OCI-LY1 (cell line): Measurements from ENCODE around the gene EYS.

Experiments used
- H2AFZ ChIP-seq: fragments of 200-600 bp; sonication (generic), shearing (Covaris generic); 2 replicates; pipeline ENCODE4 v1.6.0; 2014; ENCODE audit warnings: antibody characterized with exemption, mild to moderate bottlenecking, low read length
- H3F3A ChIP-seq: fragments of 200-600 bp; sonication (generic), shearing (Covaris generic); 2 replicates; pipeline ENCODE4 v1.6.0; 2014; ENCODE audit warnings: mild to moderate bottlenecking, antibody characterized with exemption, low read length, moderate library complexity; ENCODE audit not compliant: insufficient read depth
- H3K27ac ChIP-seq: fragments of 200-600 bp; sonication (generic); 2 replicates; pipeline ENCODE4 v1.5.1; 2014; ENCODE audit warnings: low read length, mixed run types, mild to moderate bottlenecking, low read depth; ENCODE audit not compliant: poor library complexity, severe bottlenecking
- H3K27me3 ChIP-seq: fragments of 200-600 bp; sonication (generic); 2 replicates; pipeline ENCODE4 v1.6.0; 2014; ENCODE audit warnings: antibody characterized with exemption, mild to moderate bottlenecking, low read length, moderate library complexity; ENCODE audit not compliant: insufficient read depth
- H3K36me3 ChIP-seq: fragments of 200-600 bp; sonication (generic); 2 replicates; pipeline ENCODE4 v1.6.1; 2014; ENCODE audit warnings: mild to moderate bottlenecking, antibody characterized with exemption, low read length, moderate library complexity, mixed read lengths; ENCODE audit not compliant: insufficient read depth
- H3K4me1 ChIP-seq: fragments of 200-600 bp; sonication (generic); 2 replicates; pipeline ENCODE4 v1.5.1; 2014; ENCODE audit warnings: mild to moderate bottlenecking, low read length, moderate library complexity; ENCODE audit not compliant: insufficient read depth, severe bottlenecking
- H3K4me2 ChIP-seq: fragments of 200-600 bp; sonication (generic), shearing (Covaris generic); 2 replicates; pipeline ENCODE4 v1.6.1; 2014; ENCODE audit warnings: low read length
- H3K4me3 ChIP-seq: fragments of 200-600 bp; sonication (generic); 2 replicates; pipeline ENCODE4 v1.5.1; 2014; ENCODE audit warnings: low read length, low read depth, mild to moderate bottlenecking, mixed read lengths; ENCODE audit not compliant: poor library complexity, severe bottlenecking
- H3K79me2 ChIP-seq: fragments of 200-600 bp; shearing (Covaris generic); 2 replicates; pipeline ENCODE4 v1.6.1; 2016; ENCODE audit warnings: mixed run types, low read length, mixed read lengths; ENCODE audit not compliant: insufficient read depth
- H3K9ac ChIP-seq: fragments of 200-600 bp; sonication (generic), shearing (Covaris generic); 2 replicates; pipeline ENCODE4 v1.6.1; 2014; ENCODE audit warnings: mild to moderate bottlenecking, low read length, mixed read lengths
- H3K9me2 ChIP-seq: fragments of 200-600 bp; sonication (generic), shearing (Covaris generic); 2 replicates; pipeline ENCODE4 v1.6.1; 2014; ENCODE audit warnings: low read depth, mild to moderate bottlenecking, low read length, mixed read lengths
- H3K9me3 ChIP-seq: fragments of 200-600 bp; shearing (Covaris generic); 2 replicates; pipeline ENCODE4 v1.6.1; 2014; ENCODE audit warnings: low read length, mixed read lengths
- H4K20me1 ChIP-seq: fragments of 200-600 bp; sonication (generic), shearing (Covaris generic); 2 replicates; pipeline ENCODE4 v1.6.0; 2016; ENCODE audit warnings: mild to moderate bottlenecking, low read length; ENCODE audit not compliant: insufficient read depth
- CTCF ChIP-seq: fragments of 200-600 bp; sonication (generic), shearing (Covaris generic); IDR thresholded peaks from 2 replicates; pipeline ENCODE4 v1.5.1; 2017; ENCODE audit warnings: mild to moderate bottlenecking, antibody characterized with exemption, low read length, moderate library complexity, mixed read lengths
- EZH2 ChIP-seq: fragments of 200-600 bp; sonication (generic), shearing (Covaris generic); IDR thresholded peaks from 2 replicates; pipeline ENCODE4 v1.8.0; 2017; ENCODE audit warnings: borderline replicate concordance, mixed run types, mild to moderate bottlenecking, antibody characterized with exemption, low read length, moderate library complexity, mixed read lengths

Gene EYS

GRCh38 chr6:65450451-65450850 lies 256.6 kb downstream of the EYS start:
- Histone ChIP-seq H2AFZ (no peak overlapping the region), H3K27ac (no peak overlapping the region), H3K9me3 (no peaks in the 10 kb centered on the region), H3K9ac (no peak overlapping the region), H3F3A (no peaks in the 10 kb centered on the region), H3K27me3 (no peaks in the 10 kb centered on the region), H3K9me2 (no peaks in the 10 kb centered on the region), H3K4me2 (no peak overlapping the region), H3K4me3 (no peak overlapping the region), H3K36me3 (no peaks in the 10 kb centered on the region), H3K79me2 (no peaks in the 10 kb centered on the region), H3K4me1 (no peaks in the 10 kb centered on the region), H4K20me1 (no peaks in the 10 kb centered on the region)
- no peak for TF ChIP-seq CTCF
- no peak for TF ChIP-seq EZH2

DNA sequence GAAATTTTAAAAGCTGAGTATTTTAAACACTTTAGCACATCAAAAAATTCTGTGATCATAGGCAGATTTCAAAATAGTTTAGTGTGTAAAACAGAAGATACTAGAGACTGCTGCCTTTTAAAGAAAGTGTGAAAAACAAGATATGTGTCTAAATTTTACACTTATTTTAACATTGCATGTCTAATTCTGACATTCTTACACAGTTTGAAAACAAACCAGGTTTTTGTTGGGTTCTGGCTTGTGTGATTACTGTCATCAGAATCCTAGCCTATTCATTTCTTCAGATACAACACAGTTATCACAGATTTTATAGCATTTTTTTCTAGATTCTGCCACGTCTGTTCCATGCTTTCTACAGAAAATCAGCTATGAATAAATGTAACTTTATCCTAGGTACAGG lies 257.1 kb downstream of the EYS start:
- Histone ChIP-seq H3K4me2 (no peak overlapping the region), H3K79me2 (no peaks in the 10 kb centered on the region), H3K36me3 (no peaks in the 10 kb centered on the region), H3K9me2 (no peaks in the 10 kb centered on the region), H2AFZ (no peak overlapping the region), H3K9me3 (no peaks in the 10 kb centered on the region), H4K20me1 (no peaks in the 10 kb centered on the region), H3K4me1 (no peaks in the 10 kb centered on the region), H3F3A (no peaks in the 10 kb centered on the region), H3K9ac (no peak overlapping the region), H3K4me3 (no peak overlapping the region), H3K27ac (no peak overlapping the region), H3K27me3 (no peaks in the 10 kb centered on the region)
- TF ChIP-seq EZH2 (no peak), CTCF (no peak)

GRCh38 chr6:65448866-65449265 lies 258.2 kb downstream of the EYS start:
- Histone ChIP-seq H3K4me2 (no peak overlapping the region), H3K9me3 (no peaks in the 10 kb centered on the region), H3K36me3 (no peaks in the 10 kb centered on the region), H3K9me2 (no peaks in the 10 kb centered on the region), H2AFZ (no peak overlapping the region), H3F3A (no peaks in the 10 kb centered on the region), H3K4me1 (no peaks in the 10 kb centered on the region), H3K9ac (no peak overlapping the region), H3K27me3 (no peaks in the 10 kb centered on the region), H3K4me3 (no peak overlapping the region), H4K20me1 (no peaks in the 10 kb centered on the region), H3K79me2 (no peaks in the 10 kb centered on the region), H3K27ac (no peak overlapping the region)
- TF ChIP-seq EZH2 (no peak), CTCF (no peak)
